Measurements from ENCODE around the gene MAMDC4. TPM values are rescaled to one million over a fixed set of nuclear protein-coding genes. Genes with fewer than 3 reads are reported as not detected.

The MAMDC4 gene
- total and polyA plus RNA-seq, 2 of the 8 experiments (the other 6 are each of a cell fraction or from before 2014, with no cell fraction given) = 3.1 to 4.5 TPM

DNA sequence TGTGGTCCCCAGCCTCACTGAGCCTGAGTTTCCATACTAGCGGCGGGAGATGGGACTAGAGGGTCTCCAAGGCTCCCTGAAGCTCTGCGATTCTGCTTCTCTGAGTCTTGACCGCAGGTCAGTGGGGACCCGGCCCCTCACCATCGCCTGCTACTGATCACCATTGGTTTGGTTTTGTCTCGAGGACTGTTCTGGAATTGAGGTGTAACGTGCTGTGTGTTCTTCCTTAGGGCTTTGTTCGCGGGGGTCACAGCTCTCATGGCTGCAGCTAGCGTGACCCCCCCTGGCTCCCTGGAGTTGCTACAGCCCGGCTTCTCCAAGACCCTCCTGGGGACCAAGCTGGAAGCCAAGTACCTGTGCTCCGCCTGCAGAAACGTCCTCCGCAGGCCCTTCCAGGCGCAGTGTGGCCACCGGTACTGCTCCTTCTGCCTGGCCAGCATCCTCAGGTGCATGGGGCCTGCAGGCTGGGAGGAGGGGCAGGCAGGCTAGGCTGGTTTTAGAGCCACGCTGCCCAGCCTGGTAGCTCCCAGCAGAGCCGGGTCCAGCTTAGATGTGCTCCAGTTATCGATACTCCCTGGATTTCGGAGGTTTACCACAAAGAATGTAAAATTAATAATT, 46.4 kb downstream of the MAMDC4 start (continued):
- TF ChIP-seq SIRT6 (IDR thresholded peaks at IDR 0.05; ENCODE audit: low read length) = no peak
- TF ChIP-seq RBBP5 (IDR thresholded peaks at IDR 0.05; ENCODE audit: borderline replicate concordance, low read depth, low read length) = no peak
- TF ChIP-seq TAF1 (IDR thresholded peaks at IDR 0.05; ENCODE audit: low read depth, low read length) = no peak
- no peak for TF ChIP-seq FOSL1 (IDR thresholded peaks at IDR 0.05; ENCODE audit: insufficient read depth, low read depth, low read length)
- TF ChIP-seq TAF7 (optimal IDR thresholded peaks at IDR 0.05; ENCODE audit: borderline replicate concordance, low read depth, low read length) = no peak
- no peak for TF ChIP-seq CTBP2 (IDR thresholded peaks at IDR 0.05; ENCODE audit: borderline replicate concordance, insufficient read depth, insufficient read length, low read length)
- no peak for TF ChIP-seq SUZ12 (IDR thresholded peaks at IDR 0.05; ENCODE audit: low read length)
- no peak for TF ChIP-seq SRF (IDR thresholded peaks at IDR 0.05; ENCODE audit: low read depth, low read length)

Data from H1 (cell line).